HEK293 (cell line): ENCODE data around the gene S1PR5.

ENCODE experiments used
- KLF9 ChIP-seq: fragments of 450-650 bp; formaldehyde crosslinking; IDR thresholded peaks from 2 replicates; pipeline ENCODE4 v1.5.1; 2016; ENCODE audit warnings: missing biosample characterization, missing genetic modification characterization, low read depth
- OVOL3 ChIP-seq: fragments of 450-650 bp; formaldehyde crosslinking; IDR thresholded peaks from 2 replicates; pipeline ENCODE4 v1.5.1; 2016; ENCODE audit warnings: missing biosample characterization, missing genetic modification characterization
- REPIN1 ChIP-seq: fragments of 450-650 bp; formaldehyde crosslinking; IDR thresholded peaks from 2 replicates; pipeline ENCODE4 v1.5.1; 2017; ENCODE audit warnings: missing biosample characterization, missing genetic modification characterization, low read depth
- SCRT2 ChIP-seq: fragments of 450-650 bp; formaldehyde crosslinking; IDR thresholded peaks from 2 replicates; pipeline ENCODE4 v1.5.1; 2016; ENCODE audit warnings: missing biosample characterization, missing genetic modification characterization
- SP2 ChIP-seq: fragments of 450-650 bp; formaldehyde crosslinking; IDR thresholded peaks from 2 replicates; pipeline ENCODE4 v1.5.1; 2016; ENCODE audit warnings: missing biosample characterization, missing genetic modification characterization
- SP7 ChIP-seq: fragments of 450-650 bp; formaldehyde crosslinking; IDR thresholded peaks from 2 replicates; pipeline ENCODE4 v1.5.1; 2016; ENCODE audit warnings: missing biosample characterization, missing genetic modification characterization
- YY1 ChIP-seq: fragments of 450-650 bp; formaldehyde crosslinking; IDR thresholded peaks from 2 replicates; pipeline ENCODE4 v1.5.1; 2018; ENCODE audit warnings: missing biosample characterization, missing genetic modification characterization
- ZBTB7A ChIP-seq: fragments of 450-650 bp; formaldehyde crosslinking; IDR thresholded peaks from 2 replicates; pipeline ENCODE4 v1.5.1; 2016; ENCODE audit warnings: low read depth, missing biosample characterization, missing genetic modification characterization
- ZNF211 ChIP-seq: fragments of 450-650 bp; formaldehyde crosslinking; IDR thresholded peaks from 2 replicates; pipeline ENCODE4 v1.5.1; 2016; ENCODE audit warnings: low read depth, missing biosample characterization, missing genetic modification characterization
- ZNF239 ChIP-seq: fragments of 450-650 bp; formaldehyde crosslinking; IDR thresholded peaks from 2 replicates; pipeline ENCODE4 v1.5.1; 2016; ENCODE audit warnings: missing biosample characterization, missing genetic modification characterization
- ZNF274 ChIP-seq, 2 experiments: fragments of 200-500 bp in 1 of 2; fragments of 450-650 bp in 1 of 2; sonication (Bioruptor generic) in 1 of 2; formaldehyde crosslinking in 1 of 2; IDR thresholded peaks; 2 replicates each; pipeline versions ENCODE4 v1.5.1 to v1.6.1; 2014 to 2016; ENCODE audit warnings: borderline replicate concordance in 1 of 2, inconsistent platforms in 1 of 2, low read length in 1 of 2, missing biosample characterization in 1 of 2, missing genetic modification characterization in 1 of 2
- ZNF292 ChIP-seq: fragments of 450-650 bp; formaldehyde crosslinking; IDR thresholded peaks from 2 replicates; pipeline ENCODE4 v1.5.1; 2016; ENCODE audit warnings: low read depth, missing biosample characterization, missing genetic modification characterization, borderline replicate concordance
- ZNF341 ChIP-seq: fragments of 450-650 bp; formaldehyde crosslinking; IDR thresholded peaks from 2 replicates; pipeline ENCODE4; 2016; ENCODE audit warnings: low read depth, missing biosample characterization, missing genetic modification characterization
- ZNF366 ChIP-seq: fragments of 450-650 bp; formaldehyde crosslinking; conservative IDR thresholded peaks from 2 replicates; pipeline ENCODE4 v1.5.1; 2016; ENCODE audit warnings: missing biosample characterization, missing genetic modification characterization
- ZNF416 ChIP-seq: fragments of 450-650 bp; formaldehyde crosslinking; IDR thresholded peaks from 2 replicates; pipeline ENCODE4 v1.5.1; 2016; ENCODE audit warnings: missing biosample characterization, missing genetic modification characterization
- ZNF501 ChIP-seq: fragments of 450-650 bp; formaldehyde crosslinking; IDR thresholded peaks from 2 replicates; pipeline ENCODE4 v1.5.1; 2016; ENCODE audit warnings: missing biosample characterization, missing genetic modification characterization
- ZNF521 ChIP-seq: fragments of 450-650 bp; formaldehyde crosslinking; IDR thresholded peaks from 2 replicates; pipeline ENCODE4 v1.5.1; 2017; ENCODE audit warnings: missing biosample characterization, mild to moderate bottlenecking, missing genetic modification characterization
- ZNF530 ChIP-seq: fragments of 450-650 bp; formaldehyde crosslinking; IDR thresholded peaks from 2 replicates; pipeline ENCODE4 v1.5.1; 2016; ENCODE audit warnings: low read depth, missing biosample characterization, missing genetic modification characterization
- ZNF549 ChIP-seq: fragments of 450-650 bp; IDR thresholded peaks from 2 replicates; pipeline ENCODE4 v1.5.1; 2018; ENCODE audit warnings: missing biosample characterization, missing genetic modification characterization, mild to moderate bottlenecking, inconsistent platforms, moderate library complexity
- ZNF600 ChIP-seq: fragments of 450-650 bp; formaldehyde crosslinking; IDR thresholded peaks from 2 replicates; pipeline ENCODE4 v1.5.1; 2016; ENCODE audit warnings: missing biosample characterization, missing genetic modification characterization
- ZNF623 ChIP-seq: fragments of 450-650 bp; formaldehyde crosslinking; IDR thresholded peaks from 2 replicates; pipeline ENCODE4 v1.5.1; 2016; ENCODE audit warnings: missing biosample characterization, missing genetic modification characterization
- ZNF624 ChIP-seq: fragments of 450-650 bp; formaldehyde crosslinking; IDR thresholded peaks from 2 replicates; pipeline ENCODE4 v1.5.1; 2017; ENCODE audit warnings: missing biosample characterization, missing genetic modification characterization
- ZNF658 ChIP-seq: fragments of 450-650 bp; formaldehyde crosslinking; IDR thresholded peaks from 2 replicates; pipeline ENCODE4; 2016; ENCODE audit warnings: missing biosample characterization, missing genetic modification characterization
- ZNF768 ChIP-seq: fragments of 450-650 bp; formaldehyde crosslinking; IDR thresholded peaks from 2 replicates; pipeline ENCODE4 v1.5.1; 2018; ENCODE audit warnings: missing biosample characterization, mild to moderate bottlenecking, missing genetic modification characterization
- ZSCAN23 ChIP-seq: fragments of 450-650 bp; formaldehyde crosslinking; IDR thresholded peaks from 2 replicates; pipeline ENCODE4 v1.5.1; 2016; ENCODE audit warnings: missing biosample characterization, missing genetic modification characterization
- ZSCAN30 ChIP-seq: fragments of 450-650 bp; IDR thresholded peaks from 2 replicates; pipeline ENCODE4 v1.5.1; 2018; ENCODE audit warnings: missing biosample characterization, mild to moderate bottlenecking, missing genetic modification characterization, moderate library complexity
- TF ChIP-seq, protein P1 (sequence below): IDR thresholded peaks from 2 replicates; pipeline ENCODE4 v1.6.1; 2011; ENCODE audit warnings: mild to moderate bottlenecking, low read depth, low read length, borderline replicate concordance
- TF ChIP-seq, protein P2 (sequence below): fragments of 450-650 bp; formaldehyde crosslinking; IDR thresholded peaks from 2 replicates; pipeline ENCODE4 v1.5.1; 2016; ENCODE audit warnings: missing biosample characterization, missing genetic modification characterization, low read depth
- TF ChIP-seq, protein P3 (sequence below): fragments of 450-650 bp; formaldehyde crosslinking; IDR thresholded peaks from 2 replicates; pipeline ENCODE4 v1.5.1; 2016; ENCODE audit warnings: missing biosample characterization, missing genetic modification characterization
- TF ChIP-seq, protein P4 (sequence below): fragments of 450-650 bp; formaldehyde crosslinking; optimal IDR thresholded peaks from 2 replicates; pipeline ENCODE3; 2016; ENCODE audit warnings: missing biosample characterization, mild to moderate bottlenecking, missing genetic modification characterization
- TF ChIP-seq, protein P5 (sequence below): fragments of 450-650 bp; formaldehyde crosslinking; IDR thresholded peaks from 2 replicates; pipeline ENCODE4 v1.5.1; 2017; ENCODE audit warnings: missing biosample characterization, missing genetic modification characterization
- TF ChIP-seq, protein P6 (sequence below): fragments of 450-650 bp; formaldehyde crosslinking; IDR thresholded peaks from 2 replicates; pipeline ENCODE4 v1.5.1; 2016; ENCODE audit warnings: missing biosample characterization, missing genetic modification characterization, borderline replicate concordance

Gene S1PR5

DNA sequence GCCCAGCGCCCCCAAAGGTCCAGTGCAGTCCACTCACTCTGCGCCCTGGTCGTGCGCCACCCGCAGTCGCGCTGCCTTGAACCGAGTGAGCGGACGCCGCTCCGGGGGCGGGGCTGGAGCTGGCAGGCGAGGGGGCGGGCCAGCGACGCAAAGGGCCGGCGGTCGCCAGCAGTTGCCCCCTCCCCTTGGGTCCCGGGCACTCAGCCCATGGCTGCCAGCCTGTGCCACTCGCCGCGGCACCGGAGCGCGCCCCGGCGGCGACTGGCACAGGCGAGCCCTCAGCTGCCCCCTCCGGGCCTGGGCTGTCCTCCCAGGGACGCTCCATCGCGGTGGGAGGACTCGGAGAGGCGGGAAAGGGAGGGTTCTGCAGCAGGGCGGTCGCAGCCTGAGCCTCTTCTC lies at the start of gene S1PR5 (continued):
- TF ChIP-seq ZNF274 (IDR thresholded peaks at IDR 0.05; ENCODE audit: low read length), result no peak
- no peak for TF ChIP-seq ZNF274 (tag by site-specific recombination; IDR thresholded peaks at IDR 0.05; ENCODE audit: borderline replicate concordance)
- TF ChIP-seq YY1 (tag by site-specific recombination), result peak; percentile 44; the same call in 1 of the 2 replicates
- TF ChIP-seq ZNF366, result no peak
- no peak for TF ChIP-seq ZNF521 (tag by site-specific recombination)
- TF ChIP-seq ZNF624 (tag by site-specific recombination), result no peak
- TF ChIP-seq, protein P1, sequence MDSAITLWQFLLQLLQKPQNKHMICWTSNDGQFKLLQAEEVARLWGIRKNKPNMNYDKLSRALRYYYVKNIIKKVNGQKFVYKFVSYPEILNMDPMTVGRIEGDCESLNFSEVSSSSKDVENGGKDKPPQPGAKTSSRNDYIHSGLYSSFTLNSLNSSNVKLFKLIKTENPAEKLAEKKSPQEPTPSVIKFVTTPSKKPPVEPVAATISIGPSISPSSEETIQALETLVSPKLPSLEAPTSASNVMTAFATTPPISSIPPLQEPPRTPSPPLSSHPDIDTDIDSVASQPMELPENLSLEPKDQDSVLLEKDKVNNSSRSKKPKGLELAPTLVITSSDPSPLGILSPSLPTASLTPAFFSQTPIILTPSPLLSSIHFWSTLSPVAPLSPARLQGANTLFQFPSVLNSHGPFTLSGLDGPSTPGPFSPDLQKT, result no peak
- no peak for TF ChIP-seq ZNF239 (tag by site-specific recombination)
- TF ChIP-seq OVOL3 (tag by site-specific recombination), result no peak
- TF ChIP-seq ZNF501, result no peak
- peak; percentile 75 for TF ChIP-seq ZNF623 (tag by site-specific recombination)
- 0 out of 2 replicates have a peak, but pooled peaks have one; percentile 26 for TF ChIP-seq ZSCAN30 (tag by site-specific recombination)
- no peak for TF ChIP-seq ZSCAN23 (tag by site-specific recombination)
- no peak for TF ChIP-seq ZNF768 (tag by site-specific recombination)
- TF ChIP-seq ZNF549, result no peak
- no peak for TF ChIP-seq ZNF292 (tag by site-specific recombination)
- no peak for TF ChIP-seq ZNF211 (tag by site-specific recombination)
- no peak for TF ChIP-seq SCRT2 (tag by site-specific recombination)
- TF ChIP-seq, protein P2, sequence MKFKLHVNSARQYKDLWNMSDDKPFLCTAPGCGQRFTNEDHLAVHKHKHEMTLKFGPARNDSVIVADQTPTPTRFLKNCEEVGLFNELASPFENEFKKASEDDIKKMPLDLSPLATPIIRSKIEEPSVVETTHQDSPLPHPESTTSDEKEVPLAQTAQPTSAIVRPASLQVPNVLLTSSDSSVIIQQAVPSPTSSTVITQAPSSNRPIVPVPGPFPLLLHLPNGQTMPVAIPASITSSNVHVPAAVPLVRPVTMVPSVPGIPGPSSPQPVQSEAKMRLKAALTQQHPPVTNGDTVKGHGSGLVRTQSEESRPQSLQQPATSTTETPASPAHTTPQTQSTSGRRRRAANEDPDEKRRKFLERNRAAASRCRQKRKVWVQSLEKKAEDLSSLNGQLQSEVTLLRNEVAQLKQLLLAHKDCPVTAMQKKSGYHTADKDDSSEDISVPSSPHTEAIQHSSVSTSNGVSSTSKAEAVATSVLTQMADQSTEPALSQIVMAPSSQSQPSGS (tag by site-specific recombination), result no peak
- TF ChIP-seq, protein P3, sequence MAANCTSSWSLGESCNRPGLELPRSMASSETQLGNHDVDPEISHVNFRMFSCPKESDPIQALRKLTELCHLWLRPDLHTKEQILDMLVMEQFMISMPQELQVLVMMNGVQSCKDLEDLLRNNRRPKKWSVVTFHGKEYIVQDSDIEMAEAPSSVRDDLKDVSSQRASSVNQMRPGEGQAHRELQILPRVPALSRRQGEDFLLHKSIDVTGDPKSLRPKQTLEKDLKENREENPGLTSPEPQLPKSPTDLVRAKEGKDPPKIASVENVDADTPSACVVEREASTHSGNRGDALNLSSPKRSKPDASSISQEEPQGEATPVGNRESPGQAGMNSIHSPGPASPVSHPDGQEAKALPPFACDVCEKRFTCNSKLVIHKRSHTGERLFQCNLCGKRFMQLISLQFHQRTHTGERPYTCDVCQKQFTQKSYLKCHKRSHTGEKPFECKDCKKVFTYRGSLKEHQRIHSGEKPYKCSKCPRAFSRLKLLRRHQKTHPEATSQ (tag by site-specific recombination), result 0 out of 2 replicates have a peak, but pooled peaks have one; percentile 33
- no peak for TF ChIP-seq ZBTB7A (tag by site-specific recombination)
- no peak for TF ChIP-seq ZNF530 (tag by site-specific recombination)
- TF ChIP-seq, protein P4, sequence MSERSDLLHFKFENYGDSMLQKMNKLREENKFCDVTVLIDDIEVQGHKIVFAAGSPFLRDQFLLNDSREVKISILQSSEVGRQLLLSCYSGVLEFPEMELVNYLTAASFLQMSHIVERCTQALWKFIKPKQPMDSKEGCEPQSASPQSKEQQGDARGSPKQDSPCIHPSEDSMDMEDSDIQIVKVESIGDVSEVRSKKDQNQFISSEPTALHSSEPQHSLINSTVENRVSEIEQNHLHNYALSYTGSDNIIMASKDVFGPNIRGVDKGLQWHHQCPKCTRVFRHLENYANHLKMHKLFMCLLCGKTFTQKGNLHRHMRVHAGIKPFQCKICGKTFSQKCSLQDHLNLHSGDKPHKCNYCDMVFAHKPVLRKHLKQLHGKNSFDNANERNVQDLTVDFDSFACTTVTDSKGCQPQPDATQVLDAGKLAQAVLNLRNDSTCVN, result peak; percentile 62
- no peak for TF ChIP-seq SP2 (tag by site-specific recombination)
- no peak for TF ChIP-seq ZNF416 (tag by site-specific recombination)
- no peak for TF ChIP-seq SP7
- TF ChIP-seq ZNF341 (tag by site-specific recombination), result peak; percentile 41; the same call in 1 of the 2 replicates
- TF ChIP-seq KLF9, result peak; percentile 69
- no peak for TF ChIP-seq REPIN1 (tag by site-specific recombination)
- no peak for TF ChIP-seq ZNF658
- TF ChIP-seq, protein P5, sequence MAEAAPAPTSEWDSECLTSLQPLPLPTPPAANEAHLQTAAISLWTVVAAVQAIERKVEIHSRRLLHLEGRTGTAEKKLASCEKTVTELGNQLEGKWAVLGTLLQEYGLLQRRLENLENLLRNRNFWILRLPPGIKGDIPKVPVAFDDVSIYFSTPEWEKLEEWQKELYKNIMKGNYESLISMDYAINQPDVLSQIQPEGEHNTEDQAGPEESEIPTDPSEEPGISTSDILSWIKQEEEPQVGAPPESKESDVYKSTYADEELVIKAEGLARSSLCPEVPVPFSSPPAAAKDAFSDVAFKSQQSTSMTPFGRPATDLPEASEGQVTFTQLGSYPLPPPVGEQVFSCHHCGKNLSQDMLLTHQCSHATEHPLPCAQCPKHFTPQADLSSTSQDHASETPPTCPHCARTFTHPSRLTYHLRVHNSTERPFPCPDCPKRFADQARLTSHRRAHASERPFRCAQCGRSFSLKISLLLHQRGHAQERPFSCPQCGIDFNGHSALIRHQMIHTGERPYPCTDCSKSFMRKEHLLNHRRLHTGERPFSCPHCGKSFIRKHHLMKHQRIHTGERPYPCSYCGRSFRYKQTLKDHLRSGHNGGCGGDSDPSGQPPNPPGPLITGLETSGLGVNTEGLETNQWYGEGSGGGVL (tag by site-specific recombination), result no peak
- 0 out of 2 replicates have a peak, but pooled peaks have one; percentile 30 for TF ChIP-seq ZNF600
- TF ChIP-seq, protein P6, sequence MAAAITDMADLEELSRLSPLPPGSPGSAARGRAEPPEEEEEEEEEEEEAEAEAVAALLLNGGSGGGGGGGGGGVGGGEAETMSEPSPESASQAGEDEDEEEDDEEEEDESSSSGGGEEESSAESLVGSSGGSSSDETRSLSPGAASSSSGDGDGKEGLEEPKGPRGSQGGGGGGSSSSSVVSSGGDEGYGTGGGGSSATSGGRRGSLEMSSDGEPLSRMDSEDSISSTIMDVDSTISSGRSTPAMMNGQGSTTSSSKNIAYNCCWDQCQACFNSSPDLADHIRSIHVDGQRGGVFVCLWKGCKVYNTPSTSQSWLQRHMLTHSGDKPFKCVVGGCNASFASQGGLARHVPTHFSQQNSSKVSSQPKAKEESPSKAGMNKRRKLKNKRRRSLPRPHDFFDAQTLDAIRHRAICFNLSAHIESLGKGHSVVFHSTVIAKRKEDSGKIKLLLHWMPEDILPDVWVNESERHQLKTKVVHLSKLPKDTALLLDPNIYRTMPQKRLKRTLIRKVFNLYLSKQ (tag by site-specific recombination), result no peak
